NOMO-1 treated with dmso at 0.1 percent for 144 hours (cell line): ENCODE data around the gene HDX.
A peak's percentile ranks its signal among the peaks of the same experiment; 100 is the strongest.
"Not testable (repeated sequence)": the region's sequence is repeated elsewhere in the genome, so short reads cannot be mapped to it uniquely, and the experiment has no call there.

ENCODE experiments used
- DNase-seq: peaks from one replicate; lab custom pipeline; 2025; ENCODE audit not compliant: unreplicated experiment; lab: John Stamatoyannopoulos, UW

Gene HDX, protein sequence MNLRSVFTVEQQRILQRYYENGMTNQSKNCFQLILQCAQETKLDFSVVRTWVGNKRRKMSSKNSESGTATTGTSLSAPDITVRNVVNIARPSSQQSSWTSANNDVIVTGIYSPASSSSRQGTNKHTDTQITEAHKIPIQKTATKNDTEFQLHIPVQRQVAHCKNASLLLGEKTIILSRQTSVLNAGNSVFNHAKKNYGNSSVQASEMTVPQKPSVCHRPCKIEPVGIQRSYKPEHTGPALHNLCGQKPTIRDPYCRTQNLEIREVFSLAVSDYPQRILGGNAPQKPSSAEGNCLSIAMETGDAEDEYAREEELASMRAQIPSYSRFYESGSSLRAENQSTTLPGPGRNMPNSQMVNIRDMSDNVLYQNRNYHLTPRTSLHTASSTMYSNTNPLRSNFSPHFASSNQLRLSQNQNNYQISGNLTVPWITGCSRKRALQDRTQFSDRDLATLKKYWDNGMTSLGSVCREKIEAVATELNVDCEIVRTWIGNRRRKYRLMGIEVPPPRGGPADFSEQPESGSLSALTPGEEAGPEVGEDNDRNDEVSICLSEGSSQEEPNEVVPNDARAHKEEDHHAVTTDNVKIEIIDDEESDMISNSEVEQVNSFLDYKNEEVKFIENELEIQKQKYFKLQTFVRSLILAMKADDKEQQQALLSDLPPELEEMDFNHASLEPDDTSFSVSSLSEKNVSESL

DNA sequence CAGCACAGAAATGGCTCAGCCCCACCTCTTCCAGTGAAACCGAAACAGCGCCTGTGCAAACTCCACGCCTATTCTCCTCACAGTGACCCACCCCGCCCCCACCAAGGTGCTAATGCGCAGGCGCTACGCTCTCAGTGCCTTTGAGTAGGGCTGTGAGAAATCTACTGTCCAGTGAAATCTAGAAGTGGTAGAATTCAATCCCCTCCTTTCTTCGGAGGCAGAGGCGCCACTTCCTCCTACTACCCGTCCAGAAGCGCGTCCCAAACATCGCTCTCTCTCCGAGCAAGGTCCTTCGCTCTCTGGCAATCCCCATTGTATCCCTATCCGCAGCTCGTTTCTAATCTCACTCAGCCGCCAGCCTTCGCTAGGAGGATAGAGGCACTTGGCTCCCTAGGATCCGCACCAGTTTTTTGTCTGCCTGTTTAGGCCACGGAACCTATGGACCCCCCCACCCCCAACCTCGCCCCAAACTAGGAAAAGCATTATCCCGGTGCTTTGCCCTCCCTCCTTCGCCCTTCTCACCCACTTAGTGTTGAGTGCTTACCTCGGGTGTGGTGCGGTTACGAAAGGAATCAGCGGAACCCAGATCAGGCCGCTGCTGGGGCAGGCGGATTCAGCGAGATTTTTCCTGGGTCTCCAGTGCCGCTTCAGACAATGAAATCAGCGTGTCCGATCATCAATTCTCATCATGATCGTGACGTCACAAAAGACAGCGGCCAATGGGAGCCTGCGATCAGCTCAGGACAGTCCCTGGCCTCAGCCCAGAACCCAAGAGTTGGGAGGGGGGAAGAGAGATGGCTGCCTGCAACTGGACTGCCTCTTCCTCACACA, at the start of gene HDX:
Gene HDX, minus strand, starts transcription at position 656 of the 831 bp plus-strand sequence. CDS start 27,056 bp downstream, outside the sequence.
- DNase-seq: peak; percentile 59

DNA sequence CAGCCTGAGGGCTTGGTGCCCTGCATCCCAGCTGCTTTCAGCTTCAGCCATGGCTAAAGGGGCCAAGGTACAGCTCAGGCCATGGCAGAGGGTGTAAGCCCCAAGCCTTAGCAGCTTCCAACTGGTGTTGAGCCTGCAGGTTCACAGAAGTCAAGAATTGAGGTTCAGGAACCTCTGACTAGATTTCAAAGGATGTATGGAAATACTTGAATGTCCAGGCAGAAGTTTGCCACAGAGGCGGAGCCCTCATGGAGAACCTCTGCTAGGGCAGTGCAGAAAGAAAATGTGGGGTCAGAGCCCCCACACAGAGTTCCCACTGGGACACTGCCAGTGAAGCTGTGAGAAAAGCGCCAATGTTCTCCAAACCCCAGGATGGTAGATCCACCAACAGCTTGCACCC, 39.1 kb upstream of the HDX start:
- DNase-seq: not testable (repeated sequence)

DNA sequence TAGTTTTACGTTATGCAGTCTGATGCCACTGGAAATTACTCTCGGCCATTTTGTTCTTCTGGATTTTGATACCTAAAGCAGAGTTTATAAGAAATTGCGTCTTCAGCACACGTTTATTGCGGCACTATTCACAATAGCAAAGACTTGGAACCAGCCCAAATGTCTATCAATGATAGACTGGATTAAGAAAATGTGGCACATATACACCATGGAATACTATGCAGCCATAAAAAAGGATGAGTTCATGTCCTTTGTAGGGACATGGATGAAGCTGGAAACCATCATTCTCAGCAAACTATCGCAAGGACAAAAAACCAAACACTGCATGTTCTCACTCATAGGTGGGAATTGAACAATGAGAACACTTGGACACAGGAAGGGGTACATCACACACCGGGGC, 35.4 kb upstream of the HDX start:
- not testable (repeated sequence) for DNase-seq

- DNase-seq: no peak
These were observed 13.8 kb downstream of the HDX start for GRCh38 chrX:84488426-84488825.

- DNase-seq: peak; percentile 23
These were observed 14.6 kb downstream of the HDX start for GRCh38 chrX:84487365-84488353.

DNA sequence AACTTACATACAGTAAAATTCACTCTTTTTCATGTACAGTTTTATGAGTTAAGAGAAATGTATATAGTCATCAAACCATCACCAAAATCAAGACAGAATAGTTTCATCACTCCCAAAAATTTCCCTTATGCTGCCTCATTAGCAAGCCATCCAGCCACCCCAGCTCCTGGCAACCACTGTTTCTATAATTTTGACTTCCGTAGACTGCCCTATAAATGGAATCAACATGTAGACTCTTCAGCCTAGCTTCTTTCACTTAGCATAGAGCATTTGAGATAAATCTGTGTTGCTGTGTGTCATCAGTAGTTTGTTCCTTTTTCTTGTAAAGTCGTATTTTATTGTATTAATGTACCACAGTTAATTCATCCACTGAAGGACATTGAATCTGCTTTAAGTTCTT, 23.2 kb downstream of the HDX start:
- no peak for DNase-seq

DNA sequence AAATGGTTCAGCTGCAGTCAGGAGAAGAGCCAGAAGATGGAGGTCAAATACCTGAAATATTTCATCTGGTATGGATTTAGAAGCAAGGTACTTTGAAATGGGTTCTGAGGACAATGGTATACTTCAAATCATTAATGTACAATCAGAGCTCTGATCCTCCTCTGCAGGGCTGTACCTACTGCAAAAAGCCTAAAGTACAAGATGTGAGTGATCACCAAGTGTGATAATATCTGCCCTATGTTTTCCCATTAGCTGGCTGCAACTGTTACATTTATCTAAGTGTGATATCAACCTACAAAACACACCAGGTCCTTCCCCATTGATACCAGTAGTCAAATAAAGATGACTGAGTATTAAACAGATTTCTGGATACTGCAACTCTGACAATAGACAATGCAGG, 25.1 kb downstream of the HDX start:
- DNase-seq: no peak

DNA sequence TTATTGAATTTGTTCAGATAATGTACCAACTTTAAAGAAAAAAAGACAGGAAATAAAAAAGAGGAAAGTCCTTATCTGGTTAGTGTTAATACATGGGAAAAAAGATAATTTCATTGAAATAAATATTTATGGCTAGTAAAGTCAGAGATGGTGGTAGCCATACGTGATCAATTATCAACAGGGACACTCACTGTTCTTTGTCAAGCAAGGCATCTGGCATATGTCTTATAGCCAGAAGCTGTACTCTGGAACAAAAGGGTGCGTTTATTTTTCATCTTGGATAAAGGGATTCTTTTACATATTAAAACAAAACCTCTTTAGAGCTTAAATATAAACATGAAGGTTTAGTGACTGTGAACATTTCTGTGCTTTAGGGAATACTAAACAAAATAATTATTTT, 26.7 kb downstream of the HDX start:
- no peak for DNase-seq

- DNase-seq: no peak
These were observed 27.2 kb downstream of the HDX start for GRCh38 chrX:84475101-84475500.

- no peak for DNase-seq
These were observed 33.0 kb downstream of the HDX start for GRCh38 chrX:84469226-84469625.

DNA sequence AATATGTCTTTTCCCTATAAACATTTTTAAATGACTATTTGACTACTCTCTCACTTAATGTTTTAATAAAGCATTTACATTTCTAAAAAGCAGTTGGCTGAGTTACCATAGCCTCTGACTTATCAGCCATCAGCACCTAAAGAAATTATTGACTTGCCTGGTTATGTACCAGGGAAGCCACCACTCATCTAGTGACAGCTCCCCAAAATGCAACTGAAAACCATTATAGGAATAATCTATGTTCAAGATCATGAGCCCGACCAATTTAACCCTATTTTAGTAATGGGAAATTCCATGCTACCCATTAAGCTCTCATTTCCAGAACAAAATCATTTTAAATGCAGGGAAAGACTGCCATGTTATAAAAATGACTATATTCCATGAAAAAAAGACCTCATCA, 34.4 kb downstream of the HDX start:
- DNase-seq: no peak

DNA sequence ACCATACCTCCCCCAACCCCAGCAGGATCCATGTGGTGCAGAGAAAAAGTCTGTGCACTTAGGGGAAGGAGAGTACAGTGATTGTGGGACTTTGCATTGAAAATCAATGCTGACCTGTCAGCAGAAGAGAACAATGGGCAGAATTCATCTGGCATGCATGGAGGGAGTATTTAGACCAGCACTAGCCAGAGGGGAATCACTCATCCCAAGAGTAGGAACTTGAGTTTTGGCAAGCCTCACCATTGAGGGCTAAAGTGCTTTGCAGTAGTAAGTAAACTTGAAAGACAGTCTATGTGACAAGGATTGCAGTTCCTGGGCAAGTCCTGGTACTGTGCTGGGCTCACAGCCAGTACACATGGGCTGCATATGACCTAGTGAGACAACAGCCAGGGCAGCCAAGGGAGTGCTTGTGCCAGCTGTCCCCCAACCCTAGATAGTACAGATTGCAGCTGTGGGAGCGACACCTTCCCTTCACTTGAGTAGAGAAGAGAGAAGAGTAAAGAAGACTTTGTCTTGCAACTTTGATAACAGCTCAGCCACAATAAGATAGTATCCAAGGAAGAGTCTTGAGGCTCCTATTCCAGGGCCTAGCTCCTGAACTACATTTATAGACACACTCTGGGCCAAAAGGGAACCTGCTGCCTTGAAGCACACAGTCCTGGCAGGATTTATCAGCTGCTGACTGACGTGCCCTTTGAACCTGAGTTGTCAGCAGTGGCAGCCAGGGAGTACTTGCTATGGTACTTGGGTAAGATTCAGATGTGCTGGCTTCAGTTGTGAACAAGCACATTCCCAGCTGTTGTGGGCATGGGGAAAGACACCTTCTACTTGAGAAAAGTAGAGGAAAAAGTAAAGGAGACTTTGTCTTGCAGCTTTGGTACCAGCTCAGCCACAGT, 48.7 kb downstream of the HDX start:
- DNase-seq: no peak

- DNase-seq: no peak
These were observed 61.1 kb downstream of the HDX start for GRCh38 chrX:84441143-84441542.

DNA sequence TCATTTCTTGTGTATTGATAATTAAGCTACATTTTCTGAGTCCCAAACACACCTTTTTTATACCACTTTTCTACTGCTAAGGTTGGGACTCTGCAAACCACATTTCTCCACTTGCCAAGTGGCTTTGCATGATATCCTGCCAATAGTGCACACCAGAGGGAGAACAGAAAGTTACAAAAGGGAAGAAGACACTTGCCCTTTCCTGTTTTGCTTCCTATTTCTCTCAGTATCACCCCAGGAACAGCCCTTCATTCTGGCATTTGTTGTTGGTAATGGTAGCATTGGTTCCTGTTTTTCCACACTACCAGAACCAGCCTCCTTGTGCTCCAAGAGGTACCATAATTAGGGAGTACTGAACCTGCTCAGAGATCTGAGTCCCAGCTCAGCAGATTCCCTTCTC, 87.1 kb downstream of the HDX start:
- peak; percentile 51 for DNase-seq

DNA sequence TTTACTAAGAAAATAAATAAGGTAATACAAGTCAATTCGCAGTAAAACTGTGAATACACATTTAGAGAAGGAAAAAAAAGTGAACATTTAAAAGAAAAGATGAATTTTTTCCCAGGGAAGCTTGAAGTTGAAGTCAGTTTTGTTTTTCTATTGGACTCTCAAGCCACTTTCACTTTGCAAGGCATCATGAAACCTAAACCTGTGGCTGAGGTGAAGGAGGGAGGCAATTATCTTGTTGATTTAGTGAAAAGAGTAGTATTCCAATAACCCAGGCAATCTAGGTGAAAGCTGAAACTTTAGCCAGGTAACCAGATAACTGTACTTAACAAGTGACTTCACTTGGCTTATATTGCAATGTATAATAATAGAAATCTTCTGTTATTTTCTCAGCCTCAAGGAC, 138.6 kb downstream of the HDX start:
- DNase-seq: no peak

GRCh38 chrX:84363051-84363450, 139.2 kb downstream of the HDX start:
- no peak for DNase-seq

DNA sequence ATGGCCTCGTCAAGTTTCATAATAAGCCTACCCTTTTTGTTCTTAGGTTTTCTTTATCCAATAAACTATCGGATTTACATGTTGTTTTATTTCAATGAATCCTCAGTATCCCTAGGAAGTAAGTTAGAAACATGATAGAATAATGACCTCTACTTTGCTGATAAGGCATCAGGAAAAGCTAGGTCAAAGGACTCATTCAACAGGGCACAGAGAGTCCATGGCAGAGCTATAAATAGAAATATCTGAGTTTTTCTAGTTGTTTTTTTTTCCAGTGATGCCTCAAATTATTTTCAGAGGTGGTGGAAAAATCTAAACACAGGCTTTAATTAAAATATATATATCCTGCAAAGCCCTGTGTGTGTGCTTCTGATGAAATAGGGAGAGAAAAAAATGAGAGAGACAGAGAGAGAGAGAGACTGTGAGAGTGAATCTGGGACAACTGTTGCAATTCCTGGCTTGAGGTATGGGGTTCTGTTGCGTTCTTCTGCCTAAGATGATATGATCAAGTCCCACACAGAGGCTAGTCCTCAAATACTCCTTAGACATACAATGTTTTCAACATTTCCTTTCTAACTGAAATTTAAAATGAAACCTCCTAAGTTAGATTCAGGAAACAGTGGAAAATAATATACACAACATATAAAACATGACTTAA, 139.9 kb downstream of the HDX start:
- DNase-seq: no peak

GRCh38 chrX:84358271-84358670, 144.0 kb downstream of the HDX start:
- DNase-seq: peak; percentile 4

DNA sequence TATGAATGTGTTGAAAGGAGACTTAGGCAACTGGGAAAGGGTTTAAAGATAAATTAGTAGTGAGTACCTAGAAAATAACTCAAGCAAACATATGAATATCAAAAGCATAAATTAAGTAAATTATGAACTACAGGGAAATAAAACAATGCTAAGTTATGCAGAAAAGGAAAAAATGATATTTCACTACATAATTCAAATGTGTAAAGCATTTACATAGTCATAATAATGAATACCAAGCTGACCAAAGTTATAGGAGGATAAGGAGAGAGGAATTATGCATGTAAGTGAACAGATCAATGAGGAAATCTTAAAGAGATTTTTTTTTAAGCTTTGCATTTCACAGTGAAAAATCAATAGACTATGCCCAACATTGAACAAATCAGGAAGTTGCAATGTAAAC, 145.0 kb downstream of the HDX start:
- no peak for DNase-seq
